T-helper 1 cell (primary cell): Measurements from ENCODE around the gene ATRNL1.

Source experiments
- DNase-seq, 5 donors: peaks; one replicate each; pipeline ENCODE4 v3.0.0-alpha.2; 2012 to 2020

The ATRNL1 gene

DNA sequence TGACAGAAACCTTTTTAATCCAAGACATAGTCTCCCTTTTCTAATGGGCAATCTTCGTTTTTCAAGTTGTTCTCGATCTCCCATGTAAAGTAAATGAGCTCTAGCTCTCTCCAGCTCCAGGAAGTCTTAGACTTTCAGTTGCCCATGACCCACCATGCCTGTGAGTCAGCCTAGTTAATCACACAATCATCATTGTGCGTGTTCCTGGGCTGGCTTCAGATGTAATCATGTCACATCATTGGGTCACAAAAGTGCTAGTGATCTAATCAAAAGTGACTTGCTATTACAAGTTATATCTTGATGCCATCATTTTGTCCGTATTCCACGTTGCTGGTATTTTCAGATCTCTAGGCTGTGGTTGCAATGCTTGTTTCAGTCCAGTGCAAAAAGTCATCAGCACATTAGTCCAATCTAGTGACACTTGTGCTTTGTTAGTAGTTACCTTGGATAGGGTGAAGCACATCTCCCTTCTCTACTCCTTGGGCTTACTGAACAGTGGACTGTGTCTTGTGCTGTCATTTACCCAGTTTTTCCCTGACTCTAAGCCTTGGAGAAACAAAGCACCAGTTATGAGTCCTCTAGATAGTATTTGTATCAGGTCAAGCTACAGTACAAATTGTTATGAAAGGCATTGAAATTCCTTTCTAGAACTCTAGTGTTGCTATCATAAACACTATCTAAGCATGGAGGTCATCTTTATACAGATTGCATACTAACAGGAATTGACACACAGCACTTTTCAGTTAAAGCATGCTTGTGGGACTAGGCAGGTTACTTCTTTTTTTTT is 863.3 kb downstream of the ATRNL1 start:
- no peak for DNase-seq

DNA sequence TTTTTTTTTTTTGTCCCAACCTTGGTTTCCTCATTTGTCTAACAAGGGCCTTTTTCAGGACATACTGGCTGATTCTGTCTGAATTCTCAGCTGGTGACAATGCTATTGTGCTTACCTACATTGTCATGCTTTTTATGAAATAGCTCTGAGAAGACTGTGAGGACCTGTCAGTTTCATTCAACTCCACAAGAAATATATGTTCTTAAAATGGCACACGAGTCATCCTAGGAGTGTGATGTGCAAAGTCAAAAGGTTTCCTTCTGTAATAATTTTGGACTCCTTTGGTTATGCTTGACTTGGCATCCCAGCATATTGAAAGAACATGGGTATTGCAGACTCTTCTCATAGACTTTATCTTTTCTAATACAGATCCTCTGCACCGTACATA is 863.8 kb downstream of the ATRNL1 start:
- no peak for DNase-seq

DNA sequence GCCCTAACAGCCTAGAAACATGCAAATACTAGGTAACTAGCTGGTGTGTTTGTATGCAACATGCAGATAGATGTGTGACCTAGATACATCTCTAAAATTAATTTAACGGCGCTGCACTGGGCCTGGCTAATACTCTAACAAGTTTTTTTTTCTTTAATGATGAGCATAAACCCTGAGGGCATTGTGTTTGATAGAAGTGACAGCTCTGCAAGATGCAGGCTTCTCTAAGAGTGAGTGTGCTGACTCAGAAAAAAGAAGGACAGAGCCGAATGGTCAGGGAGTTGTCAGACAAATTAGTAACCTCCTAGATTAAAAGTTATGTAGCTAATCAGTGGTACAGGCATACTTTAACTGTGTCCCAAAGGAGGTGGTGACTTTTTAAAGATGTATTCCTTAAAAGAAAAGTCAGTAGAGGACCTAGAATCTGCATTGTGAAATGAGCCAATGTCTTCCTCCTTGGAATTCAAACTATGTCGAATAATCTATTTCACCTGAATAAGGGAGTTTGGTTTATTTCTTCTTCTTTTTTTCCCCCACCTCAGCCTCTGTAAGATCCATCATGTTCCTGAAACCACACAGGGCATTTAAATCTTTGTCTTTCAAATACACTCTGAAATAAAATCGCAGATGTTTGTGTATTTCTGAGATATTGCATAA is 864.7 kb downstream of the ATRNL1 start:
- no peak for DNase-seq

DNA sequence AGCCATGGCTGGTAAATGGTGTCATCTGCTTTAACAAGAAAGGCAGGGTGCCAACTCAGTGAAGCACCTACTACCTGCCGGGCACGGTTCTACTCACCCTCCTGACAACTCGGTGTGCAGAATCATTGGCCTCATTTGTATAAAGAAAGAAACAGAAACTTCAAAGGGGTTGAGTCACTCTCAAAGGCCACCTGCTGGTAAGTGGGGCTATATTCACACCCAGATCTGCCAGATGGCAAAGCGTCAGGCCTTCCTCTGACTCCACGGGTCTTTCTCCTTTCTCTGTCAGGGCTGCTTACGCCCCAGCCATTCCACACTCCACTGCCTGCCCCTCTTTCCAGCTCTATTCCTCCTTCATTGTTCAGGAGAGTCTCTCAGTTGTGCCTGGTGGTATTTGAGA is 870.7 kb downstream of the ATRNL1 start:
- no peak for DNase-seq

DNA sequence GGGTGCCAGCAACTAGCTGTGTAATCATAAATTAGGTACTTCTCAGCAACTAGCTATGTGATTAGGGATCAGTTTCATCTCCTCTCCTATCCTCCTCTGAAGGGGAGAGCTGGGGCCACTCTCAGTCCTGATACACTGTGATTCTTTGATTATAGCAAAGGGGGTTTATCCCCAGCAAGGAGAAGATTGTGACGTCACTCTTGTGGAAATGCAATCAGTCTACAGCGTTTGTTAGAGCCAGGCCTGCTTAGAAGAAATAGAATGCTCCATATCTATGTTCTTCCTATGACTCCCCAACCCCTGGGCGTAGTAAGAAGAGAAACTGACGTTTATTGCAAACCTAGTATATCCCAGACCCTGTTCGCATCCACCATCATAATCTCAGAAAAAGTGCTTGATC is 871.7 kb downstream of the ATRNL1 start:
- no peak for DNase-seq

DNA sequence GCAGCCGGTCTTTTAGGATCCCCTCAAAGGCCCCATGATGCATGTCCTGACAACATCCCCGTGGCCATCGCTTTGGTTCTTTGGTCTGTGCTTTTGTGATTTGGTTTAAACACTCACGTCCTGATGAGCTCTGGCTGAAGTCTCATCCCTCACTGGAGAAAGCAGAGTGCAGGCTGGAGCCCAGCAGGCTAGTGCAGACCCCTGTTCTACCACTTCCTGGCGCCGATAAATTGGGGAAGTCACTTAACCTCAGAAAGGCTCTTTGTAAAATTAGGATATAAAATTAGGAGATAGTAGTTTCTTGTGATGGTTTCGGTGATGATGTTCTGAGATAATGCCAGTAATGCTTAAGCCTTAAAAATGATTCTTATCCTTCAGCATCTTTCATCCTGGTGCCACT is 872.2 kb downstream of the ATRNL1 start:
- no peak for DNase-seq

DNA sequence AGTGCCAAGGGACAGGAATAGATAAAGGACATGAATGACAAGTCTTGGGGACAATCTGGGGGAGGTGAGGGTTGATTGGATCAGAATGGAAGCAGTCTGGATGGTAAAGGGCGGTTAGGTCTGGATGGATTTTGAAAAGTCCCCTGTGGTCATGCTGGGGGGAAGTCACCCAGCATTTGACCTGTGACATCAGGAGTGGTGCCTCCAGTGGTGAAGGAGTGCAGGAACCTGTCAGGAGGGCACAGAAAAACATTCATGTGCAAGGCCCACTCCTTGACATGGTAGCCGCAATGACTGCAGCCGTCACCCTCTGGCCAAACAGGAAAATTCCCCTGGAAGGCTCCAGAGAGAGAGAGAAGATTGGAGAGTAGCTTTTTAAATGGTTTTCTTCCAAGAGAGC is 875.1 kb downstream of the ATRNL1 start:
- DNase-seq = no peak

DNA sequence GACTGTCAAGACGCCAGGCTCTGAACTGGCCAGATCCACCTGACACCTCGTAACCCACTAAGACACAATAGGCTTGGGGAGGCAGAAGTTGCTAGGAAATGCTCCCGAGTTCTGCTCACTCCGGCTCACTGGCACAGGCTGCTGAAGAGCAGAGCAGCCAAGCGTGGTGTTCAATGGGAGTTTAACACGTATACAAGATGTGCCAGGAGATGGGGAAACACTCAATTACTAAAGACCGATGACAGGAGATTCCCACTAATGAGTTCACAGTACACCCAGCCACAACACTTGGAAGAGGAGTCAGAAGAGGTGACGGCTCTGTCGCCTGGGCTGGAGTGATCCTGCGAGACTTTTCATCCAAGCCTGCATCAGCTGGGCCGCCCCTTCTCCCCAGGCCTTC is 876.4 kb downstream of the ATRNL1 start:
- DNase-seq = no peak

DNA sequence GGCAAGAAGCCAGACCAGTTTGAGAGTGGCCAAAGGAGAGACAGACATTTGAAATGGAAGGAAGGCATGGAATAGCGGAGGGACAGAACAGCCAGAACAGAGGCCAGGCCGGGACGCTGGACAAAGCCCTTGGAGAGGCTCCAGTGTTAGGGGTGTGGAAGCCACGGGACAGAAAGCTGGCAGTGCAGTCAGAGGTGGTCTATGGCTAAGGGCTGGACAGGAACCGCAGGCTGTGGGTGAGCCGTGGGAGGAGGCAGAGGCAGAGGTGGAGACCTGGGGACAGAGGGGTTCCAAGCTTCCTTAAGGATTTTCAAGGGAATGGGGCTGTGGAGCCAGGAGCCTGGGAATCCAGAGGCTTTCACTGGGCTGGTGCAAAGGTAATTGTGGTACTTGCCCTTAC is 878.8 kb downstream of the ATRNL1 start:
- DNase-seq = no peak

DNA sequence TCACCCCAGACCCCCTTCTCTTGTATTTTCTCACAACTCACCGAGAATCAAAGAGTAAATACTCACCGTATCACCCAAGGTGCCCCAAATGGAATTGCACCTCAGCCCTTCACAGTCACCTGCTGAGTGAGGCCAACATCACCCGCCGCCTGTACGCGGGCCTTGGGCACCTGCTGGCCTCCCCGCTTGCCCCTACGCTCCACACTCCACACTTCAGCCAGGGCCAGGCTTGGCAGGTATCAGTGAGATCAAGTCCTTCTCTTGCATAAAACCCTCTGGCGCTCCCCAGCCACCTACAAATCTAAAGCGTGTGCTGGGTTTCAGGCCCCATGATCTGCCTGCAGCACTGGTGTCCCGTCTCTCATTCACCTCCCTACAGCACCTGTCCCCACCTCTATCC is 879.3 kb downstream of the ATRNL1 start:
- no peak for DNase-seq

DNA sequence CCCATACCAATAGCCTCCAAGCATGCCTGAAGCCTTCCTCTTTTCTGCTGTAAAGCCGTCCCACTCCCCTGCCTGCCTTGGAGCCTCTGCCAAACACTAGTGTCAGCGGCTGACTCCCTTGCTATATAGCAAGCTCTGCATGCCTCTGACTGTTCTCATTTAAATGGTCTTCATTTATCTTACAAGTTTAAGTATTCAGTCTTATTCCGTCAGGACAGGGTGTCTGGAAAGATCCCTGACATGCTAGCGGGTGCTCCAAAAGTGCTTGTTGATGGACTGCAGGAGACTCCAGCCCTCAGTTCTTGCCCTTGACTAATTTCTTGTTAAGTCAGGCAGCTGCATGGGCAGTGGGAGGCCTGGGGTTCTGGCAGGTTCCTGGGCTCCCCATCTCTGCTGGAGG is 881.2 kb downstream of the ATRNL1 start:
- DNase-seq = no peak

DNA sequence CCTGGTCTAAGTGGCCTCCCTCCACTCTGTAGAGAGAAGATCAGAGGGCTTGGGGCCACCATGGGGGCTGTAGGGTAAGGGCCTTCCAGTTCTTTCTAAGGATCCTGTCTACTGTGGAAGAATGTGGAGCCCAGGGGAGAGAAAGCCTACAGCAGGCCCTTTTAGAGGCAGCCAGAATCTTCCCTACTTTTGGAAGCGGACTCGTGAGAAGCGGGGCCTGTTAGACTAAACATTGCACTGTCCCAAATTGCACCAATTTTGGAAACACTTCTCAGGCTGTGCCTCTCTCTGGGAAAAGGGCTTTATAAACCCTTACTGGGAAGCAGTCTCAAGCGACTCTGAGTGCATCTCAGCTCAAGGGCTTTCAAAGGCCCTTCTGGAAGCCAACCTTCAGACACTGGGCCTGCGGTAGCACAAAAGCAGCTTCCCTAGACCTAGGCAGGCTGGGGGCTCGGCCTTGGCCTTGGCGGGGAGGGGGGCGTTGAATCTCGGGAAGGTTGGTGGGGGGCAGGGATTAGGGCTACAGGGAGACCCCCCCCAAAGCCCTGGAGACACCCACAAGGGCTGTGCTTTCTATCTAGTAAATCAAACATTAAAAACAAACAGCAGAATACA is 881.8 kb downstream of the ATRNL1 start:
- DNase-seq = no peak

DNA sequence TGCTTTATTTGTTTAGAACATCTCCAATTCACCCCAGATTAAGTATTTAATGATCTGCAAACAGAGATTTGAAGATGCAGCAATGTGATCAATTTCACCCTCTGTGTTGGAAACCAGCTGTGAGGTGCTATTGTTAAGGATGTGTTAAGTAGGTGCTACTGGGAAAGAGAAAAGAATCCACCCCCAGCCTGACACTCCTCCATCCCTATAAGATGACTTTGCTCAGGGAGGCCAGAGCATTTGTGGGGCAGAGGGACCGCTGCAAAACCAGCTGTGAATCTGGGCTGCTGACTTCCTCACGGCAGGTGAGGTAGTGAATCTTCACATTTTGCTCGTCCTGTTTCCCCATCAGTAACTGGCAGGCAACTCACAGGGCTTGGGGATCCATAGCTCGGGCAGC is 882.3 kb downstream of the ATRNL1 start:
- DNase-seq = no peak

DNA sequence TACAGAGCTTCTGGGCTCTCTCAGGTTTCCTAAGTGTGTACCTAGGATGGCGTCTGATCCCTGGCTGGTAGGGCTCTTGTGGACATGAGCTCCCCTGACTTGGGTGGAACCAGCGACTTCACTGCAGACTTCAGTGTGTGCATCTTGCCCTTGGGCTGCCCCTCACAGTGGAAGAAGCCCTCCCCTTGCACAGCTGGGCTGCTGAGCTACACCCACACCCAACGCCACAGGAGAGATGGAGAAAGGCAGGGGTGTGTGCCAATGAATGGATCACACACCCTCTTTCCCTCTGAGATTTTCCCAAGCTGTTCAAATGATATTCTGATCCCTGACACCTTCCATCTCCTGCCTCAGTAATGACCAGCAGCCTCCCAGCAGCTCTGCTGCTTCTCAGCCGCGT is 883.2 kb downstream of the ATRNL1 start:
- DNase-seq = no peak

DNA sequence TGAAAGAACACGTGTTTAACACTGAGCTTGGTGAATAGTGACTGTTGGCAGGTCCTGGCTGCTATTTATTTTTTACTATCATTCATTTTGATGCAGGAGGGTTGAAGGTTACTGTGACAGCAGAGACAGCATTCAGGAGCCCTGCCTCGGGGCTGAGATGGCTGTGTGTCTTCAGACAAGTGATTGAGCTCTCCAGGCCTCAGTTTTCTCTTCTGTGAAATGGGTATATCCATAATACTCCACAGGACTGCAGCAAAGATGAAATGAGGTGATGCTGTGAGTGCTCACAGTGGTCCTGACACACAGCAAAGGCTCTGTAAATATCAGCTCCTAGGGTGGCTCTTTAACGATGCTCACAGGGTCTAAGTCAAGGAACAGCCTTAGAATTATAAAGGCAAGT is 884.7 kb downstream of the ATRNL1 start:
- DNase-seq = no peak

DNA sequence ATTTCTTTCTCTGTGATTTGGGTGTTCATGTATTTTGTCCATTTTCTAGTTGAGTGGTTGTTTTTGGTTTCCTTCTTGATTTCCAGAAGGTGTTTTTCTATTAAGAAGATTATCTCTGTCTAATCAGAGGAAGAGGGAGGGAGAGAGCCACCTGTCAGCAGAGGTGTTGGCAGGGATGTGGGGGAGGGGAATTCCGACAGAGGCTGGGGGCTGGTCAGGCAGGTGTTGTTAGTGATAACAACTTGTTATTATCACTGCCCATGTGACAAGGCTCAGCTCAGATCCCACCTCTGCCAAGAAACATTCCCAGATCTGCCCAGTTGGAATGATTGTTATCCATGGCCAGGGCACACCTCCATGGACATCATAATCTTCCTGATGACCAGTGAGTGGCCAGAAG is 886.4 kb downstream of the ATRNL1 start:
- no peak for DNase-seq

DNA sequence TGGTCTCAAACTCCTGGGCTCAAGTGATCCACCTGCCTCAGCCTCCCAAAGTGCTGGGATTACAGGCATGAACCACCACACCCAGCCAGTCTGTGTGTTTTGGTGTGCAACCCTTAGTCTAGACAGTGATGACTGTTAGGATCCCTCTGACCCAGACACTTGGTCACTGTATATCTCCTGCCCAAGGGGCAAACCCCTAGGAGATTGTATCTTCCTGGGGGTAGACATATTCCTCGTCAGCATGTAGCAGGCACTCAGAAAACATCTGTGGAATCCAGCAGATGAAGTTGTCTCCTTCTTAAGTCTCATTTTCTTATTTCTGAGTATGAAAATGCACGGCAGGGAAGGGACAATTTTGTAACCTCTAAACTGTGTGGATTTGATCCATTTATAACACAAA is 887.3 kb downstream of the ATRNL1 start:
- no peak for DNase-seq

DNA sequence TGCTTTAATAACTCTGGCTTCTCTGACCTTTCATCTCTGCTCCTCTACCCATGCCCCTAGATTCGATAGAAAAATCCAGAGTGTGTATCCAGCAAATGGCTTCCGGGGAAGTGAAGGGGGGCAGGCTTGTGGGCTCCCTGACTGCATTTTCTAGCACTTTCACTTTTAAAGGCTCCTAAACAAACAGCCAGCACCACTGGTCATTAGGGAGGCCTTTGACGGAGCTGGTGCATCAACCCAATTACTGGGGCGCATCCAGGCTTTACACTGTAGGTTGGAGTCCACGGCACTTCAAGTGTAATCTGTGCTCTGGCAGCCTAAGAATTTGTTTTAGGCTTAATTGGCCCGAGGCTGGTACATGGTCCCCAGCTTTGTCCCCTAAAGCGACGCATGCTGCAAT is 887.9 kb downstream of the ATRNL1 start:
- DNase-seq = no peak

DNA sequence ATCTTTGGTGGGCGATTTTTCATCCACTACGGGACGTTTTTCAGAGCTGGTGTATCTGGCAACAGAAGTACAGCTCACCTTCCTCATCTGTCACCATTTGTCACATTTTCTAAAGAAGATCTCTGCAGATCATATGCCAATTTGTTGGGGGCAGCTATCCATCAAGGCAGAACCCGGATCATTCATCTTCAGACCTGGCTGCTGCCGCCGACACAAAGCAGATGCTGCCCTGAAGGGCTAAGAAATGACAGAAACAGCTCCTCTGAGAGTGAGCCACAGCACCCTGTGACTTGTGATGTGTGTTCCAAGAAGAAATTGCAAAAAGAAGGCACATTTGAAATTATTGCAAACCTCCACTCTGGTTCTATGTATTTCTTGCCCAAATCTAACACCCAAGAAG is 888.9 kb downstream of the ATRNL1 start:
- DNase-seq = no peak

DNA sequence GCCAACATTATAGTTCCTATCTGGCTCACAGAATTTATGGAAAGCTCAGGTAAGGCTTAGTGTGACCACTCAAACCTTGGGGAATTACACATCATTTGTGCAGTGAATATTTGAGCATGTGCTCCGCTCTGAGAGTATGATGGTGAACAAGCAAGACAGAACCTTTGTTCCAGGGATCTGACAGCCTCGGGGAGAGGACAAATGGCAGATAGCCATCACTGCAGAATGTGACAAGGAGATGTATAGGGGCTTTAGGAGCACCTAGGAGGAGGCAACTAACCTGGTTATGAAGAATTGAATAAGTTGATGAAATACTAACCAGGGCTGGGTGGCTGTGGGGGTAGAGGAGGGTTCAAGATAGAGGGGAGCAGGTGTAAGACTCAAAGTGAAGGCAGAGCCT is 889.4 kb downstream of the ATRNL1 start:
- no peak for DNase-seq

DNA sequence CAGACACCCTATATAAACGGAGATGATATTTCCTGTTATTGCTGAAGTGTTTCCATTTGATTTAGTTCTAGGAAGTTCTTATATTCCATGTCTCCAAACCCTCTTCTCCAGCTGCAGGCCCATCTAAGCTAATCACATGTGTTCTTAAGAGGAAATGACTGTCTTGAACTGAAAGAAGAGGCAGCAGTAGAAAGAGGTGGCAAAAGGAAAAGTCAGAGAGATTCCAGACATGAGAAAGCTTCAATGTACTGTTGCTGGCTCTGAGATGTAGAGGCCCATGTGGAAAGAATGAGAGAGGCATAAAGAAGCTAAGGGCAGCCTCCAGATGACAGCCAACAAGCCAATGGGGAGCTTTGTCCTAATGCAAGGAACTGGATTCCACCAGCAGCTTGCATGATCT is 892.6 kb downstream of the ATRNL1 start:
- no peak for DNase-seq

DNA sequence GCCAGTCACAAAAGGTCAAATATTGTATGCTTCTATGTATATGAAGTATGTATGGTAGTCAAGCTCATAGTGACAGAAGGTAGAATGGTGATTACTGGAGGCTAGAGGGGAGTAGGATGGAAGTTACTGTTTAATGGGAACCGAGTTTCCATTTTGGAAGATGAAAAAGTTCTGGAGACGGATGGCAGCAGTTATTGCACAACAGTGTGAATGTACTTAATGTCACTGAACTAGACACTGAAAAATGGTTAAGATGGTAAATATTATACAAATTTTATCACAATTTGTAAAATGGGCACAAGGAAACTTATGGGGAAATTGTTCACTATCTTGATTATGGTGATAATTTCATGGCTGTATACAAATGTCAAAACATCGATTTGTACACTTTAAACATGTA is 895.2 kb downstream of the ATRNL1 start:
- no peak for DNase-seq

DNA sequence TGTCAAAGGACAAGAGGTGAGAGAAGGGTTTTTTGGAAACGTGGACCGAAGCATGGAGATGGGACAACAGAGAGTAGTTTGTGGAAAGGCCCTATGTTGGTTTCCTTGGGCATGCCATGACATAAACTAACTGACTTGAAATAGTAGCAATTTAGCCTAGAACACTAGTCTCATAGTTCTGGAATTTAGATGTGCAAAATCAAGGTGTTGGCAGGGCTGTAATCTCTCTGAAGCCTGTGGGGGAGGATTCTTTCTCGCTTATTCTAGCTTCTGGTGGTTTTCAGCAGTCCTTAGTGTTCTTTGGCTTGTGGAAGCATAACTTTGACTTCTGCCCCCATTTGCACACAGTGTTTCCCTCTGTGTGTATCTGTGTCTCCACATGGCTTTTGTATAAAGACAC is 896.5 kb downstream of the ATRNL1 start:
- DNase-seq = no peak

DNA sequence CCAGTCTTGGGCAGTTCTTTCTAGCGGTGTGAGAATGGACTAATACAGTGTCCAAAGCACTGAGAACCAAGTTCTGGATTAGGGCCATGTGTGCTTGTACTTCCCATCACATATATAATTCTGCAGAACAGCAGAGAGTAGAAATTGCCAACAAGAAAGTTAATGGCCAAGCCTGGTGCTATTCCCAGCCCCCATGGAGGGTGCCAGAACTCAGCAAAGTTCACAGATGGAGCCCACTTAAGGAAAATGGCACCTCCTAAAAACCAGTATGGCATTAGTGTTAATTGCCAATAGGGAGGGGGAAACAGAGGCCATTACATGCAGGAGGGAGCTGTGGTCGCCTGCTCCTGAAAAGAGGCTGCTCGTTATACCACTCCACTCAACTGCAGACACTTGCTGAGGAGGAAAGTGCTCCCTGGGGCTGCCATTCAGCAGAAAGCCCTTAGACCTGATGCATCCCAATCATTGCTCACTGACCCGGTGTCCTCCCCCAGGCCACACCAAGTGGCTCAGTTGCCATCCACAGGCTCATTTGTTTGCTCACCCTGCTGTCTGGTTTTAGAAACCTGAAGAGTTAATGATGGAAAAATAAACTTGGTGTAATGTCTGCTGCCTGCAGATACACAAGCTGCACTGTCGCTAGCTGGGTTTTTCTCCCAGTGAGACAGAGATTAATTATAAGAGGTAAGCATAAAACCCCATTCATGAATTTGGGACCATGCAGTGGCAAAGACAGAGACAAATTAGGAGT is 899.2 kb downstream of the ATRNL1 start:
- no peak for DNase-seq
